GM23338 (cell line): Measurements from ENCODE around the gene B3GNT9. TPM values are rescaled to one million over a fixed set of nuclear protein-coding genes. Genes with fewer than 3 reads are reported as not detected.

ENCODE experiments used
- ATAC-seq: fragments of 200-7000 bp; cut with Tn5 transposase; 3 replicates; pipeline ENCODE4 v1.9.1; 2020
- DNase-seq: peaks from one replicate; pipeline ENCODE4 v3.0.0-alpha.2; 2015; ENCODE audit warnings: low spot score
- H2AFZ ChIP-seq: fragments of 200-600 bp; sonication (generic); 2 replicates; pipeline ENCODE4 v1.8.0; 2016; ENCODE audit warnings: antibody characterized with exemption, mild to moderate bottlenecking, moderate library complexity
- H3F3A ChIP-seq: fragments of 200-600 bp; sonication (generic); replicated peaks from 2 replicates; pipeline ENCODE4 v1.8.0; 2017; ENCODE audit warnings: antibody characterized with exemption, mixed run types, low read depth
- H3K27ac ChIP-seq: fragments of 200-600 bp; sonication (generic); 2 replicates; pipeline ENCODE4 v1.6.1; 2016; ENCODE audit warnings: low read depth
- H3K27me3 ChIP-seq: fragments of 200-600 bp; sonication (generic); 2 replicates; pipeline ENCODE4 v1.8.0; 2016; ENCODE audit warnings: mild to moderate bottlenecking, mixed run types, moderate library complexity; ENCODE audit not compliant: insufficient read depth
- H3K36me3 ChIP-seq: fragments of 200-600 bp; sonication (generic); 2 replicates; pipeline ENCODE4 v1.8.0; 2016; ENCODE audit warnings: mild to moderate bottlenecking; ENCODE audit not compliant: insufficient read depth
- H3K4me1 ChIP-seq: fragments of 200-600 bp; sonication (generic); 2 replicates; pipeline ENCODE4 v1.8.0; 2016; ENCODE audit warnings: mild to moderate bottlenecking, moderate library complexity; ENCODE audit not compliant: insufficient read depth
- H3K4me2 ChIP-seq: fragments of 200-600 bp; sonication (generic); 2 replicates; pipeline ENCODE4 v1.7.1; 2017; ENCODE audit warnings: mixed run types
- H3K4me3 ChIP-seq: fragments of 200-600 bp; sonication (generic); 2 replicates; pipeline ENCODE4 v1.6.1; 2016; ENCODE audit warnings: mixed run types
- H3K79me2 ChIP-seq: fragments of 200-600 bp; sonication (generic); replicated peaks from 2 replicates; pipeline ENCODE4 v1.8.0; 2017; ENCODE audit warnings: mild to moderate bottlenecking; ENCODE audit not compliant: insufficient read depth
- H3K9me2 ChIP-seq: fragments of 200-600 bp; sonication (generic); 2 replicates; pipeline ENCODE4 v1.8.0; 2017; ENCODE audit not compliant: insufficient read depth
- H4K20me1 ChIP-seq: fragments of 200-600 bp; sonication (generic); replicated peaks from 2 replicates; pipeline ENCODE4 v1.8.0; 2017; ENCODE audit warnings: mild to moderate bottlenecking; ENCODE audit not compliant: insufficient read depth
- H3K27ac Mint-ChIP-seq: 2 replicates; pipeline ENCODE4 v1.8.0; 2020; ENCODE audit warnings: inconsistent platforms, mild to moderate bottlenecking, moderate library complexity, mixed read lengths
- H3K27me3 Mint-ChIP-seq: 3 replicates; pipeline ENCODE4 v1.8.0; 2022; ENCODE audit warnings: low read depth, mild to moderate bottlenecking, moderate library complexity, mixed read lengths, inconsistent platforms; ENCODE audit not compliant: insufficient read depth, poor library complexity
- H3K36me3 Mint-ChIP-seq: 3 replicates; pipeline ENCODE4 v1.8.0; 2021; ENCODE audit warnings: low read depth, mild to moderate bottlenecking, inconsistent platforms, moderate library complexity, mixed read lengths
- H3K4me1 Mint-ChIP-seq: 3 replicates; pipeline ENCODE4 v1.8.0; 2020; ENCODE audit warnings: mild to moderate bottlenecking, inconsistent platforms, mixed read lengths
- H3K4me3 Mint-ChIP-seq: 3 replicates; pipeline ENCODE4 v1.8.0; 2021; ENCODE audit warnings: moderate library complexity, mild to moderate bottlenecking, inconsistent platforms, mixed read lengths
- H3K9me3 Mint-ChIP-seq: 3 replicates; pipeline ENCODE4 v1.8.0; 2020; ENCODE audit warnings: moderate library complexity, mild to moderate bottlenecking, inconsistent platforms, mixed read lengths
- ETS1 ChIP-seq: IDR thresholded peaks from 2 replicates; pipeline ENCODE4 v1.6.1; 2016; ENCODE audit warnings: antibody characterized with exemption
- EZH2phosphoT487 ChIP-seq: fragments of 200-600 bp; sonication (generic); IDR thresholded peaks from one replicate; pipeline ENCODE4 v1.8.1; 2018; ENCODE audit warnings: antibody characterized with exemption; ENCODE audit not compliant: unreplicated experiment
- JUNB ChIP-seq: IDR thresholded peaks from one replicate; pipeline ENCODE4 v1.6.1; 2016; ENCODE audit warnings: antibody characterized with exemption; ENCODE audit not compliant: unreplicated experiment
- NANOG ChIP-seq: IDR thresholded peaks from 2 replicates; pipeline ENCODE4 v1.6.1; 2016; ENCODE audit warnings: antibody characterized with exemption, borderline replicate concordance
- POLR2AphosphoS5 ChIP-seq: IDR thresholded peaks from 2 replicates; pipeline ENCODE4 v1.6.1; 2016; ENCODE audit warnings: antibody characterized with exemption, low read depth
- REST ChIP-seq: IDR thresholded peaks from one replicate; pipeline ENCODE4 v1.6.1; 2018; ENCODE audit warnings: antibody characterized with exemption; ENCODE audit not compliant: unreplicated experiment
- ZNF331 ChIP-seq: fragments of 250-450 bp; sonication (Bioruptor Pico); IDR thresholded peaks from 2 replicates; pipeline ENCODE4 v1.5.0; 2020; ENCODE audit warnings: low read depth, mild to moderate bottlenecking, moderate library complexity
- polyA plus RNA-seq: library from polyadenylated mRNA; unstranded; fragments of >200 nt; fragmentation: Nextera tagmentation; extraction: Ambion mirVana; gene quantifications from 2 replicates; pipeline ENCODE4 v1.2.1, GENCODE V29; 2016
- total RNA-seq: library from RNA; depleted of rRNA; stranded (reverse); fragments of >200 nt; shearing (Covaris generic); gene quantifications from 2 replicates; pipeline ENCODE4 v1.2.3, GENCODE V29; 2014
- TF ChIP-seq, protein P1 (sequence below), 2 experiments: fragments of 200-600 bp in 1 of 2; sonication (generic) in 1 of 2; conservative IDR thresholded peaks; 2 replicates each; pipeline versions ENCODE4 v1.5.1 to v1.6.1; 2016 to 2017; ENCODE audit warnings: antibody characterized with exemption in 2 of 2, low read depth in 2 of 2, mild to moderate bottlenecking in 2 of 2, moderate library complexity in 1 of 2
- TF ChIP-seq, protein P2 (sequence below): fragments of 250-450 bp; sonication (Bioruptor Pico); IDR thresholded peaks from 2 replicates; pipeline ENCODE4 v1.5.0; 2020; ENCODE audit warnings: mild to moderate bottlenecking, moderate library complexity

Gene B3GNT9
- total and polyA plus RNA-seq, 2 experiments from 2014 or later = 0.99 to 7.0 TPM

DNA sequence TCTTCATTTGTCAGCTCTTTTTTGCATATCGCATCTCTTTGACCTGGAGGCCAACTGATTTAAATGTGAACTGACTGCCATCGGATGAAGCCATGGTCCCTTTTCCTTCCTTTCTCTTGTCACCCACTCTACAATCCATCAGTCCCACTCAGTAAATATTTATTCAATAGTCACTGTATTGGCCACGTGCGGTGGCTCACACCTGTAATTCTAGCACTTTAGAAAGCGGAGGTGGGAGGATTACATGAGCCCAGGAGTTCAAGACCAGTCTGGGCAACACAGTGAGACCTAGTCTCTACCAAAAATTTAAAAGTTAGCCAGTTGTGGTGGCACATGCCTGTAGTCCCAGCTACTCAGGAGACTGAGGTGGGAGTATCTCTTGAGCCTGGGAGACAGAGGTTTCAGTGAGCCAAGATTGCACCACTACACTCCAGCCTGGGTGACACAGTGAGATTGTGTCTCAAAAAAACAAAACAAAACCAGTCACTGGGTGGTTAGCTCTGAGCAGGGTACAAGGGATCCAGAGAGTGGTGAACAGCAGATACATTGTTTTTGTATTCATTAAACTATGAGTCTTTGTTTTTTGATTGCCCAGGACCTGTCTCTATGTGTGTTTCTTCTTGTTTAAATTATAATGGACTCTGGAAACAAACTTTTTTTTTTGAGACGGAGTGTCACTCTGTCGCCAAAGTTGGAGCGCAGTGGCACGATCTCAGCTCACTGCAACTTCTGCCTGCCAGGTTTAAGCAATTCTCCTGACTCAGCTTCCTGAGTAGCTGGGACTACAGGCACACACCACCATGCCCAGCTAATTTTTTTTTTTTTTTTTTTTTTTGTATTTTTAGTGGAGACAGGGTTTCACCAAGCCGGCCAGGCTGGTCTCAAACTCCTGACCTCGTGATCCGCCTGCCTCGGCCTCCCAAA, 34.1 kb downstream of the B3GNT9 start:
- peaks cover 8% of the 10 kb centered on the region for H3K4me1 ChIP-seq
- H4K20me1 ChIP-seq = peaks cover 40% of the 10 kb centered on the region
- peaks cover 19% of the 10 kb centered on the region for H3K4me1 Mint-ChIP-seq
- no peaks in the 10 kb centered on the region for H3K27me3 Mint-ChIP-seq
- peaks cover 7% of the 10 kb centered on the region; the same call in 1 of the 3 replicates for H3K36me3 Mint-ChIP-seq
- H3F3A ChIP-seq = no peaks in the 10 kb centered on the region
- no peak overlapping the region; the same call in 2 of the 3 replicates for H3K4me3 Mint-ChIP-seq
- H3K27me3 ChIP-seq = no peaks in the 10 kb centered on the region
- H3K79me2 ChIP-seq = peaks cover 59% of the 10 kb centered on the region
- H3K27ac Mint-ChIP-seq = no peak overlapping the region
- H3K9me2 ChIP-seq = no peaks in the 10 kb centered on the region
- 0 out of 2 replicates have a peak overlapping the region, but pooled peaks have one; percentile 59 for H3K27ac ChIP-seq
- DNase-seq = no peak
- H3K36me3 ChIP-seq = no peaks in the 10 kb centered on the region; the same call in 1 of the 2 replicates
- H3K9me3 Mint-ChIP-seq = no peaks in the 10 kb centered on the region; the same call in 2 of the 3 replicates
- peak overlapping the region; percentile 42 for H3K4me2 ChIP-seq
- no peak for ATAC-seq
- H2AFZ ChIP-seq = no peak overlapping the region
- H3K4me3 ChIP-seq = no peak overlapping the region
- no peak for TF ChIP-seq ZNF331
- no peak for TF ChIP-seq ETS1
- no peak for TF ChIP-seq JUNB
- no peak for TF ChIP-seq EZH2phosphoT487
- TF ChIP-seq POLR2AphosphoS5 = no peak
- TF ChIP-seq NANOG = no peak
- TF ChIP-seq, protein P1, sequence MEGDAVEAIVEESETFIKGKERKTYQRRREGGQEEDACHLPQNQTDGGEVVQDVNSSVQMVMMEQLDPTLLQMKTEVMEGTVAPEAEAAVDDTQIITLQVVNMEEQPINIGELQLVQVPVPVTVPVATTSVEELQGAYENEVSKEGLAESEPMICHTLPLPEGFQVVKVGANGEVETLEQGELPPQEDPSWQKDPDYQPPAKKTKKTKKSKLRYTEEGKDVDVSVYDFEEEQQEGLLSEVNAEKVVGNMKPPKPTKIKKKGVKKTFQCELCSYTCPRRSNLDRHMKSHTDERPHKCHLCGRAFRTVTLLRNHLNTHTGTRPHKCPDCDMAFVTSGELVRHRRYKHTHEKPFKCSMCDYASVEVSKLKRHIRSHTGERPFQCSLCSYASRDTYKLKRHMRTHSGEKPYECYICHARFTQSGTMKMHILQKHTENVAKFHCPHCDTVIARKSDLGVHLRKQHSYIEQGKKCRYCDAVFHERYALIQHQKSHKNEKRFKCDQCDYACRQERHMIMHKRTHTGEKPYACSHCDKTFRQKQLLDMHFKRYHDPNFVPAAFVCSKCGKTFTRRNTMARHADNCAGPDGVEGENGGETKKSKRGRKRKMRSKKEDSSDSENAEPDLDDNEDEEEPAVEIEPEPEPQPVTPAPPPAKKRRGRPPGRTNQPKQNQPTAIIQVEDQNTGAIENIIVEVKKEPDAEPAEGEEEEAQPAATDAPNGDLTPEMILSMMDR (conservative IDR thresholded peaks at IDR 0.05; ENCODE audit: low read depth in 2 of 2) = no peak
- no peak for TF ChIP-seq REST
- TF ChIP-seq, protein P2, sequence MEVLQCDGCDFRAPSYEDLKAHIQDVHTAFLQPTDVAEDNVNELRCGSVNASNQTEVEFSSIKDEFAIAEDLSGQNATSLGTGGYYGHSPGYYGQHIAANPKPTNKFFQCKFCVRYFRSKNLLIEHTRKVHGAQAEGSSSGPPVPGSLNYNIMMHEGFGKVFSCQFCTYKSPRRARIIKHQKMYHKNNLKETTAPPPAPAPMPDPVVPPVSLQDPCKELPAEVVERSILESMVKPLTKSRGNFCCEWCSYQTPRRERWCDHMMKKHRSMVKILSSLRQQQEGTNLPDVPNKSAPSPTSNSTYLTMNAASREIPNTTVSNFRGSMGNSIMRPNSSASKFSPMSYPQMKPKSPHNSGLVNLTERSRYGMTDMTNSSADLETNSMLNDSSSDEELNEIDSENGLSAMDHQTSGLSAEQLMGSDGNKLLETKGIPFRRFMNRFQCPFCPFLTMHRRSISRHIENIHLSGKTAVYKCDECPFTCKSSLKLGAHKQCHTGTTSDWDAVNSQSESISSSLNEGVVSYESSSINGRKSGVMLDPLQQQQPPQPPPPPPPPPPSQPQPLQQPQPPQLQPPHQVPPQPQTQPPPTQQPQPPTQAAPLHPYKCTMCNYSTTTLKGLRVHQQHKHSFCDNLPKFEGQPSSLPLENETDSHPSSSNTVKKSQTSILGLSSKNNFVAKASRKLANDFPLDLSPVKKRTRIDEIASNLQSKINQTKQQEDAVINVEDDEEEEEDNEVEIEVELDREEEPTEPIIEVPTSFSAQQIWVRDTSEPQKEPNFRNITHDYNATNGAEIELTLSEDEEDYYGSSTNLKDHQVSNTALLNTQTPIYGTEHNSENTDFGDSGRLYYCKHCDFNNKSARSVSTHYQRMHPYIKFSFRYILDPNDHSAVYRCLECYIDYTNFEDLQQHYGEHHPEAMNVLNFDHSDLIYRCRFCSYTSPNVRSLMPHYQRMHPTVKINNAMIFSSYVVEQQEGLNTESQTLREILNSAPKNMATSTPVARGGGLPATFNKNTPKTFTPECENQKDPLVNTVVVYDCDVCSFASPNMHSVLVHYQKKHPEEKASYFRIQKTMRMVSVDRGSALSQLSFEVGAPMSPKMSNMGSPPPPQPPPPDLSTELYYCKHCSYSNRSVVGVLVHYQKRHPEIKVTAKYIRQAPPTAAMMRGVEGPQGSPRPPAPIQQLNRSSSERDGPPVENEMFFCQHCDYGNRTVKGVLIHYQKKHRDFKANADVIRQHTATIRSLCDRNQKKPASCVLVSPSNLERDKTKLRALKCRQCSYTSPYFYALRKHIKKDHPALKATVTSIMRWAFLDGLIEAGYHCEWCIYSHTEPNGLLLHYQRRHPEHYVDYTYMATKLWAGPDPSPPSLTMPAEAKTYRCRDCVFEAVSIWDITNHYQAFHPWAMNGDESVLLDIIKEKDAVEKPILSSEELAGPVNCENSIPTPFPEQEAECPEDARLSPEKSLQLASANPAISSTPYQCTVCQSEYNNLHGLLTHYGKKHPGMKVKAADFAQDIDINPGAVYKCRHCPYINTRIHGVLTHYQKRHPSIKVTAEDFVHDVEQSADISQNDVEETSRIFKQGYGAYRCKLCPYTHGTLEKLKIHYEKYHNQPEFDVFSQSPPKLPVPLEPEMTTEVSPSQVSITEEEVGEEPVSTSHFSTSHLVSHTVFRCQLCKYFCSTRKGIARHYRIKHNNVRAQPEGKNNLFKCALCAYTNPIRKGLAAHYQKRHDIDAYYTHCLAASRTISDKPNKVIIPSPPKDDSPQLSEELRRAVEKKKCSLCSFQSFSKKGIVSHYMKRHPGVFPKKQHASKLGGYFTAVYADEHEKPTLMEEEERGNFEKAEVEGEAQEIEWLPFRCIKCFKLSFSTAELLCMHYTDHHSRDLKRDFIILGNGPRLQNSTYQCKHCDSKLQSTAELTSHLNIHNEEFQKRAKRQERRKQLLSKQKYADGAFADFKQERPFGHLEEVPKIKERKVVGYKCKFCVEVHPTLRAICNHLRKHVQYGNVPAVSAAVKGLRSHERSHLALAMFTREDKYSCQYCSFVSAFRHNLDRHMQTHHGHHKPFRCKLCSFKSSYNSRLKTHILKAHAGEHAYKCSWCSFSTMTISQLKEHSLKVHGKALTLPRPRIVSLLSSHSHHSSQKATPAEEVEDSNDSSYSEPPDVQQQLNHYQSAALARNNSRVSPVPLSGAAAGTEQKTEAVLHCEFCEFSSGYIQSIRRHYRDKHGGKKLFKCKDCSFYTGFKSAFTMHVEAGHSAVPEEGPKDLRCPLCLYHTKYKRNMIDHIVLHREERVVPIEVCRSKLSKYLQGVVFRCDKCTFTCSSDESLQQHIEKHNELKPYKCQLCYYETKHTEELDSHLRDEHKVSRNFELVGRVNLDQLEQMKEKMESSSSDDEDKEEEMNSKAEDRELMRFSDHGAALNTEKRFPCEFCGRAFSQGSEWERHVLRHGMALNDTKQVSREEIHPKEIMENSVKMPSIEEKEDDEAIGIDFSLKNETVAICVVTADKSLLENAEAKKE = no peak
